GM12878 (cell line): ENCODE measurements around the gene PSME3. TPM values are rescaled to one million over a fixed set of nuclear protein-coding genes. Genes with fewer than 3 reads are reported as not detected.

ENCODE experiments used
- ATAC-seq: fragments of 200-7000 bp; cut with Tn5 transposase; 3 replicates; pipeline ENCODE4 v1.9.1; 2020; ENCODE audit warnings: mild to moderate bottlenecking, moderate library complexity
- BruUV-seq: library from RNA; stranded (reverse); fragments of 400-500 nt; replicated peaks from 2 replicates; lab custom pipeline; 2021; lab: Mats Ljungman, UMichigan
- CTCF ChIA-PET: fragments of 300-600 bp; sonication (Branson Sonifier 250); formaldehyde crosslinking; extraction: SDS; loops from one replicate; lab custom pipeline; 2021; ENCODE audit warnings: inconsistent platforms; lab: Yijun Ruan, JAX
- POLR2A ChIA-PET: fragments of 350-600 bp; formaldehyde crosslinking; extraction: SDS; loops from one replicate; lab custom pipeline; 2021; ENCODE audit warnings: inconsistent platforms; lab: Charles Lee
- RAD21 ChIA-PET: fragments of 300-600 bp; sonication (Branson Sonifier 250); formaldehyde crosslinking; loops from one replicate; lab custom pipeline; 2023; ENCODE audit warnings: antibody characterized with exemption; ENCODE audit not compliant: unreplicated experiment; lab: Charles Lee
- SMC1A ChIA-PET: fragments of 300-600 bp; sonication (Branson Sonifier 250); formaldehyde crosslinking; loops from one replicate; lab custom pipeline; 2023; ENCODE audit not compliant: unreplicated experiment, uncharacterized antibody; lab: Charles Lee
- DNase-seq: peaks from one replicate; pipeline ENCODE4 v3.0.0-alpha.2; 2011; ENCODE audit warnings: low read depth, low spot score
- FAIRE-seq: peaks from 3 replicates; lab custom pipeline; 2011; peaks lifted over from hg19 to GRCh38; lab: Jason Lieb, UNC
- H2AFZ ChIP-seq: 2 replicates; pipeline ENCODE4 v1.6.0; 2011; ENCODE audit warnings: low read depth, low read length, control low read depth; ENCODE audit not compliant: control insufficient read depth
- H3K27ac ChIP-seq: 2 replicates; pipeline ENCODE4 v1.5.1; 2011; ENCODE audit warnings: control low read depth; ENCODE audit not compliant: control insufficient read depth, insufficient read depth
- H3K27me3 ChIP-seq, 2 experiments: replicated peaks in 1 of 2; 2 replicates each; pipeline versions ENCODE4 v1.6.0 to v1.6.1; 2011; ENCODE audit warnings: low read length in 1 of 2; ENCODE audit not compliant: control insufficient read depth in 2 of 2, insufficient read depth in 2 of 2
- H3K36me3 ChIP-seq, 2 experiments: 2 replicates each; pipeline ENCODE4 v1.5.1; 2011; ENCODE audit warnings: low read length in 1 of 2; ENCODE audit not compliant: control insufficient read depth in 2 of 2, insufficient read depth in 2 of 2
- H3K4me1 ChIP-seq: 2 replicates; pipeline ENCODE4 v1.6.1; 2011; ENCODE audit warnings: mild to moderate bottlenecking, low read length, moderate library complexity, mixed read lengths; ENCODE audit not compliant: control insufficient read depth, insufficient read depth
- H3K4me2 ChIP-seq: 2 replicates; pipeline ENCODE4 v1.6.0; 2011; ENCODE audit warnings: control low read depth; ENCODE audit not compliant: control insufficient read depth, insufficient read depth
- H3K4me3 ChIP-seq: fragments of 200-600 bp; sonication (generic); 2 replicates; pipeline ENCODE4 v1.5.1; 2016
- H3K79me2 ChIP-seq: 2 replicates; pipeline ENCODE4 v1.6.0; 2011; ENCODE audit warnings: low read length; ENCODE audit not compliant: control insufficient read depth, insufficient read depth
- H3K9ac ChIP-seq: 2 replicates; pipeline ENCODE4 v1.8.0; 2011; ENCODE audit warnings: low read length, control low read depth, mixed read lengths; ENCODE audit not compliant: control insufficient read depth, insufficient read depth
- H3K9me3 ChIP-seq: replicated peaks from 3 replicates; pipeline ENCODE4 v1.5.1; 2011; ENCODE audit warnings: mild to moderate bottlenecking, low read length; ENCODE audit not compliant: control insufficient read depth, insufficient read depth
- H4K20me1 ChIP-seq: 2 replicates; pipeline ENCODE4 v1.6.0; 2011; ENCODE audit not compliant: control insufficient read depth, insufficient read depth
- KAT2A ChIP-seq: conservative IDR thresholded peaks from 2 replicates; pipeline ENCODE4 v1.6.1; 2011; ENCODE audit warnings: low read depth, low read length; ENCODE audit not compliant: control insufficient read depth
- NFIC ChIP-seq: IDR thresholded peaks from 2 replicates; pipeline ENCODE4 v1.6.1; 2012; ENCODE audit warnings: low read depth, mild to moderate bottlenecking, inconsistent platforms, low read length, moderate library complexity
- NR2C1 ChIP-seq: fragments of 450-650 bp; IDR thresholded peaks from 2 replicates; pipeline ENCODE4 v1.6.1; 2017; ENCODE audit warnings: antibody characterized with exemption, mild to moderate bottlenecking, moderate library complexity
- PKNOX1 ChIP-seq: fragments of 450-650 bp; IDR thresholded peaks from 2 replicates; pipeline ENCODE4 v1.6.1; 2016; ENCODE audit warnings: mild to moderate bottlenecking
- RFX5 ChIP-seq: IDR thresholded peaks from 2 replicates; pipeline ENCODE4 v1.6.1; 2011; ENCODE audit warnings: low read depth, low read length, improper control_type of control experiment
- SMAD1 ChIP-seq: fragments of 450-650 bp; IDR thresholded peaks from 2 replicates; pipeline ENCODE4 v1.6.1; 2018; ENCODE audit warnings: mild to moderate bottlenecking, low read depth; ENCODE audit not compliant: partially characterized antibody
- SMAD5 ChIP-seq: IDR thresholded peaks from 2 replicates; pipeline ENCODE4 v1.6.1; 2016; ENCODE audit warnings: antibody characterized with exemption, low read depth
- SUPT20H ChIP-seq: IDR thresholded peaks from 2 replicates; pipeline ENCODE4 v1.6.1; 2011; ENCODE audit warnings: low read depth, mild to moderate bottlenecking, low read length, moderate library complexity, borderline replicate concordance; ENCODE audit not compliant: control insufficient read depth
- ZBTB4 ChIP-seq: fragments of 450-650 bp; formaldehyde crosslinking; IDR thresholded peaks from 2 replicates; pipeline ENCODE4 v1.4.0; 2022; ENCODE audit warnings: mild to moderate bottlenecking, moderate library complexity
- ZNF622 ChIP-seq: fragments of 450-650 bp; IDR thresholded peaks from 2 replicates; pipeline ENCODE4 v1.6.1; 2017; ENCODE audit warnings: mild to moderate bottlenecking, inconsistent platforms
- in situ Hi-C: fragments of 300-500 bp; cut with MboI; formaldehyde crosslinking; loops from 9 replicates; pipeline ENCODE4 v1.14.3; 2018; ENCODE audit warnings: mixed read lengths
- intact Hi-C: fragments of 100-400 bp; cut with micrococcal nuclease; formaldehyde crosslinking; loops from one replicate; pipeline ENCODE4 v1.14.2; 2022; ENCODE audit not compliant: unreplicated experiment
- polyA plus RNA-seq, 11 experiments: library from polyadenylated mRNA; depleted of rRNA in 4 of 11; unstranded in 6 of 11; stranded (reverse) in 5 of 11; fragments of >200 nt; fragmentation: Nextera tagmentation in 4 of 11; fragmentation: Illumina TruSeq in 1 of 11; extraction: Ambion mirVana in 4 of 11; extraction: Trizol in 1 of 11; gene quantifications; 1 replicate in 1 of 11; 2 replicates in 10 of 11; pipeline versions ENCODE4 v1.2.1 to v1.2.3, GENCODE V29; 2011 to 2016; ENCODE audit warnings: inconsistent platforms in 2 of 11, missing spikeins in 2 of 11, low read depth in 1 of 11
- total RNA-seq, 4 experiments: library from RNA; depleted of rRNA in 3 of 4; stranded (reverse); fragments of >200 nt in 3 of 4; fragmentation: Illumina TruSeq in 1 of 4; extraction: Trizol in 1 of 4; gene quantifications; 2 replicates each; pipeline versions ENCODE4 v1.2.1 to v1.2.3, GENCODE V29; 2013 to 2021

The PSME3 gene
- total and polyA plus RNA-seq, 10 of the 15 experiments (the other 5 are each of a cell fraction or from before 2014, with no cell fraction given) = 26.9 to 330 (median 137) TPM

- Histone ChIP-seq H3K36me3 (peaks cover 0 to 4% of the 10 kb centered on the region in 2 experiments; a peak in 1 of 4 replicates), H4K20me1 (no peaks in the 10 kb centered on the region), H3K79me2 (peaks cover 30% of the 10 kb centered on the region), H3K4me2 (no peak overlapping the region), H3K4me3 (no peak overlapping the region), H3K27me3 (no peaks in the 10 kb centered on the region), H2AFZ (no peak overlapping the region), H3K4me1 (peaks cover 5% of the 10 kb centered on the region; the same call in 1 of the 2 replicates), H3K9ac (no peak overlapping the region), H3K9me3 (no peaks in the 10 kb centered on the region; the same call in 2 of the 3 replicates), H3K27ac (no peak overlapping the region)
- RAD21 ChIA-PET = interaction anchor here (1.0 kb wide), 1 partner anchor 167 kb away, joined by 3 read pairs; the partner anchor contains the start of gene RPL27
- BruUV-seq = no TSS peak
- CTCF ChIA-PET = interaction anchor here (1.2 to 6.8 kb wide), 3 partner anchors 9 to 167 kb away, joined by 3 to 81 read pairs (median 5); partner anchors contain the start of genes BECN1 and RPL27
- no peak for ATAC-seq
- in situ Hi-C loops (no loop called here), intact Hi-C loops (no loop called here)
- no peak for FAIRE-seq
- SMC1A ChIA-PET = no interaction called here
- no peak for DNase-seq
- POLR2A ChIA-PET = interaction anchor here (0.5 kb wide), 2 partner anchors 302 to 477 kb away, joined by 4 to 7 read pairs; no protein-coding TSS in a partner anchor
- TF ChIP-seq KAT2A (no peak), PKNOX1 (no peak), SMAD5 (no peak), ZNF622 (no peak), NFIC (no peak), NR2C1 (no peak), SMAD1 (no peak), RFX5 (no peak), ZBTB4 (CRISPR knock-in tag) (no peak), SUPT20H (no peak)
These were observed 2.2 kb upstream of the PSME3 start for GRCh38 chr17:42830971-42831370.
